Fibroblast of the aortic adventitia (primary cell): Measurements from ENCODE around the gene DGKZ. TPM values are rescaled to one million over a fixed set of nuclear protein-coding genes. Genes with fewer than 3 reads are reported as not detected.

Source experiments
- DNase-seq: peaks from one replicate; pipeline ENCODE4 v3.0.0-alpha.2; 2010; ENCODE audit warnings: low read depth
- H3K4me3 ChIP-seq: 2 replicates; pipeline ENCODE4 v1.5.1; 2011; ENCODE audit warnings: low read depth, mild to moderate bottlenecking, control low read depth, low read length, moderate library complexity
- CTCF ChIP-seq: IDR thresholded peaks from 2 replicates; pipeline ENCODE4 v1.5.1; 2011; ENCODE audit warnings: mild to moderate bottlenecking, low read length, control low read depth, inconsistent platforms; ENCODE audit not compliant: insufficient read depth
- small RNA-seq: library from RNA; depleted of rRNA; stranded (forward); fragments of <200 nt; gene quantifications from one replicate; pipeline ENCODE3, GENCODE V24; 2012
- total RNA-seq: library from RNA; depleted of rRNA; stranded (reverse); fragments of >200 nt; gene quantifications from 2 replicates; pipeline ENCODE4 v1.2.3, GENCODE V29; 2012; ENCODE audit warnings: low replicate concordance

DGKZ gene
- total RNA-seq, 1 donor = 37.7 TPM

GRCh38 chr11:46421257-46421880 lies 74.1 kb downstream of the DGKZ start:
- DNase-seq = no peak
- H3K4me3 ChIP-seq = no peak overlapping the region
- no peak for TF ChIP-seq CTCF

- DNase-seq = no peak
- no peak overlapping the region for H3K4me3 ChIP-seq
- no peak for TF ChIP-seq CTCF
Measured at GRCh38 chr11:46422588-46422987, 75.3 kb downstream of the DGKZ start.

GRCh38 chr11:46426233-46426991 lies 79.1 kb downstream of the DGKZ start:
- H3K4me3 ChIP-seq = no peak overlapping the region
- no peak for TF ChIP-seq CTCF
- DNase-seq = no peak

GRCh38 chr11:46427364-46427763 lies 80.1 kb downstream of the DGKZ start:
- no peak for DNase-seq
- TF ChIP-seq CTCF = no peak
- H3K4me3 ChIP-seq = no peak overlapping the region

- no peak for DNase-seq
- H3K4me3 ChIP-seq = no peak overlapping the region
- no peak for TF ChIP-seq CTCF
Measured at GRCh38 chr11:46429717-46430116, 82.5 kb downstream of the DGKZ start.

Small RNA genes lying within 50 kb of the gene (small RNA-seq; reads per million reads assigned to genes)
- 0.19 reads per million for gene MIR4688

Other genes starting within 250 kb of the DGKZ start
- 22.5 and 24.0 TPM in 2 replicates for gene PHF21A, start 226.0 kb upstream of the DGKZ start, total RNA-seq
- gene CREB3L1, start 69.8 kb upstream of the DGKZ start, total RNA-seq = 31.6 and 37.5 TPM in 2 replicates
- gene MDK, start 34.2 kb downstream of the DGKZ start, total RNA-seq = 52.2 and 96.0 TPM in 2 replicates
- gene CHRM4, start 44.3 kb downstream of the DGKZ start, total RNA-seq = not detected in 2 replicates
- gene AMBRA1, start 246.6 kb downstream of the DGKZ start, total RNA-seq = 18.0 and 46.9 TPM in 2 replicates